CD14-positive monocyte (primary cell): ENCODE results near the gene CASP10. TPM values are rescaled to one million over a fixed set of nuclear protein-coding genes. Genes with fewer than 3 reads are reported as not detected.
"Not testable (repeated sequence)": the region's sequence is repeated elsewhere in the genome, so short reads cannot be mapped to it uniquely, and the experiment has no call there.

ENCODE experiments used
- DNase-seq, 3 donors: peaks; one replicate each; pipeline ENCODE4 v3.0.0-alpha.2; 2011 to 2022
- H2AFZ ChIP-seq: 2 replicates; pipeline ENCODE4 v1.6.0; 2012; ENCODE audit warnings: mild to moderate bottlenecking, low read depth, low read length, inconsistent platforms; ENCODE audit not compliant: insufficient read depth, poor library complexity, severe bottlenecking
- H3K27ac ChIP-seq, 2 donors: 1 replicate in 1 of 2; 2 replicates in 1 of 2; pipeline ENCODE4 v1.5.1; 2012 to 2013; ENCODE audit warnings: low read length in 2 of 2, control low read depth in 1 of 2, inconsistent platforms in 1 of 2, low read depth in 1 of 2, mild to moderate bottlenecking in 1 of 2
- H3K27me3 ChIP-seq, 2 donors: one replicate each; pipeline versions ENCODE4 v1.6.0 to v1.6.1; 2011 to 2013; ENCODE audit warnings: low read length in 2 of 2; ENCODE audit not compliant: control insufficient read depth in 2 of 2, insufficient read depth in 2 of 2
- H3K36me3 ChIP-seq, 2 donors: replicated peaks in 1 of 2; 1 replicate in 1 of 2; 2 replicates in 1 of 2; pipeline versions ENCODE4 v1.5.1 to v1.6.1; 2012 to 2013; ENCODE audit warnings: low read length in 2 of 2, control low read depth in 1 of 2, inconsistent platforms in 1 of 2, mild to moderate bottlenecking in 1 of 2; ENCODE audit not compliant: insufficient read depth in 2 of 2, control insufficient read depth in 1 of 2
- H3K4me1 ChIP-seq, 2 donors: 1 replicate in 1 of 2; 2 replicates in 1 of 2; pipeline versions ENCODE4 v1.5.1 to v1.6.1; 2012 to 2013; ENCODE audit warnings: low read length in 2 of 2, control low read depth in 1 of 2, inconsistent platforms in 1 of 2, mild to moderate bottlenecking in 1 of 2, moderate library complexity in 1 of 2; ENCODE audit not compliant: insufficient read depth in 2 of 2, control insufficient read depth in 1 of 2
- H3K4me2 ChIP-seq: replicated peaks from 2 replicates; pipeline ENCODE3; 2012; ENCODE audit warnings: low read length, moderate library complexity, mild to moderate bottlenecking; ENCODE audit not compliant: poor library complexity, severe bottlenecking; ENCODE audit errors: extremely low read depth
- H3K4me3 ChIP-seq, 3 experiments: fragments of 200-600 bp in 1 of 3; sonication (generic) in 1 of 3; replicated peaks in 1 of 3; 1 replicate in 2 of 3; 2 replicates in 1 of 3; pipeline ENCODE4 v1.5.1; 2011 to 2013; ENCODE audit warnings: low read length in 3 of 3, mild to moderate bottlenecking in 3 of 3, control low read depth in 2 of 3, low read depth in 2 of 3, inconsistent platforms in 1 of 3, moderate library complexity in 1 of 3
- H3K79me2 ChIP-seq: 2 replicates; pipeline ENCODE4 v1.6.0; 2012; ENCODE audit warnings: mild to moderate bottlenecking, control low read depth, inconsistent platforms, low read length, moderate library complexity; ENCODE audit not compliant: insufficient read depth
- H3K9ac ChIP-seq: 2 replicates; pipeline ENCODE4 v1.6.0; 2017; ENCODE audit warnings: low read length, mild to moderate bottlenecking; ENCODE audit not compliant: insufficient read depth, poor library complexity, severe bottlenecking
- H3K9me3 ChIP-seq, 2 donors: replicated peaks in 1 of 2; 1 replicate in 1 of 2; 2 replicates in 1 of 2; pipeline versions ENCODE4 v1.5.1 to v1.6.1; 2012 to 2013; ENCODE audit warnings: low read length in 2 of 2, control low read depth in 1 of 2; ENCODE audit not compliant: control insufficient read depth in 1 of 2, insufficient read depth in 1 of 2
- H4K20me1 ChIP-seq: 2 replicates; pipeline ENCODE4 v1.6.0; 2012; ENCODE audit warnings: mild to moderate bottlenecking, low read length, control low read depth, moderate library complexity; ENCODE audit not compliant: insufficient read depth
- H3K27ac Mint-ChIP-seq, 7 donors: one replicate each; pipeline ENCODE4 v1.8.0; 2020; ENCODE audit warnings: mild to moderate bottlenecking in 7 of 7, mixed read lengths in 7 of 7, moderate library complexity in 6 of 7, inconsistent platforms in 2 of 7
- H3K27me3 Mint-ChIP-seq, 3 donors: one replicate each; pipeline ENCODE4 v1.8.0; 2021 to 2022; ENCODE audit warnings: low read depth in 3 of 3, mild to moderate bottlenecking in 3 of 3, mixed read lengths in 3 of 3, moderate library complexity in 3 of 3, inconsistent platforms in 1 of 3
- H3K36me3 Mint-ChIP-seq, 2 donors: one replicate each; pipeline ENCODE4 v1.8.0; 2020; ENCODE audit warnings: mixed read lengths in 2 of 2, inconsistent platforms in 1 of 2, mild to moderate bottlenecking in 1 of 2
- H3K4me1 Mint-ChIP-seq: one replicate; pipeline ENCODE4 v1.8.0; 2020; ENCODE audit warnings: mild to moderate bottlenecking, mixed read lengths
- H3K4me3 Mint-ChIP-seq, 2 donors: one replicate each; pipeline ENCODE4 v1.8.0; 2020; ENCODE audit warnings: mild to moderate bottlenecking in 2 of 2, mixed read lengths in 2 of 2, moderate library complexity in 1 of 2
- H3K9me3 Mint-ChIP-seq, 7 donors: one replicate each; pipeline ENCODE4 v1.8.0; 2020 to 2022; ENCODE audit warnings: mixed read lengths in 7 of 7, mild to moderate bottlenecking in 6 of 7, moderate library complexity in 6 of 7, inconsistent platforms in 2 of 7
- CTCF ChIP-seq: fragments of 200-600 bp; IDR thresholded peaks from one replicate; pipeline ENCODE4 v1.8.0; 2022; ENCODE audit warnings: antibody characterized with exemption, mild to moderate bottlenecking
- WGBS: methylation state at CpG from one replicate; pipeline ENCODE4 v1.1.5; 2013; ENCODE audit warnings: missing lambda C conversion rate; ENCODE audit not compliant: insufficient coverage; 5-methylcytosine and 5-hydroxymethylcytosine counted together
- intact Hi-C, 2 donors: fragments of 100-400 bp; cut with micrococcal nuclease; formaldehyde crosslinking; loops; one replicate each; pipeline versions ENCODE4 v1.15.0 to v1.15.1; 2023
- polyA plus RNA-seq, 3 donors: library from polyadenylated mRNA; depleted of rRNA in 1 of 3; unstranded in 2 of 3; stranded (reverse) in 1 of 3; fragments of 300-500 nt in 2 of 3; fragments of >200 nt in 1 of 3; fragmentation: Illumina TruSeq in 2 of 3; gene quantifications; 1 replicate in 2 of 3; 2 replicates in 1 of 3; pipeline ENCODE4 v1.2.3, GENCODE V29; 2012 to 2021

The CASP10 gene
- polyA plus RNA-seq, 3 donors, result 17.7 to 23.3 (median 18.9) TPM

GRCh38 chr2:201167546-201167945 is 15.4 kb upstream of the CASP10 start:
- Mint-ChIP-seq H3K27me3 (peaks cover 0 to 4% (median 0%) of the 10 kb centered on the region in 3 donors), H3K36me3 (peaks cover 40 to 52% of the 10 kb centered on the region in 2 donors), H3K27ac (peak overlapping the region in 6 of 7 donors; percentile 37 to 73 (median 57)), H3K4me1 (peaks cover 27% of the 10 kb centered on the region), H3K9me3 (peaks cover 0 to 12% (median 6%) of the 10 kb centered on the region in 7 donors), H3K4me3 (no peak overlapping the region)
- WGBS, result no CpG with 5 or more reads among the region's 3 CpGs
- Histone ChIP-seq H3K79me2 (peaks cover 21% of the 10 kb centered on the region), H3K27me3 (no peaks in the 10 kb centered on the region), H3K9me3 (no peaks in the 10 kb centered on the region), H4K20me1 (peaks cover 41% of the 10 kb centered on the region), H3K36me3 (peaks cover 42 to 46% of the 10 kb centered on the region in 2 donors), H3K4me1 (peaks cover 3 to 15% of the 10 kb centered on the region in 2 donors), H2AFZ (no peak overlapping the region), H3K9ac (no peak overlapping the region), H3K4me2 (no peak overlapping the region), H3K27ac (peak overlapping the region in 1 of 2 donors; percentile 15), H3K4me3 (no peak overlapping the region)
- DNase-seq, result no peak
- intact Hi-C loops, result no loop called here
- no peak for TF ChIP-seq CTCF

- H3K27ac ChIP-seq, H3K9me3 ChIP-seq, H3K27me3 Mint-ChIP-seq, H3K9ac ChIP-seq, H2AFZ ChIP-seq, intact Hi-C loops, H3K27me3 ChIP-seq, H3K4me2 ChIP-seq, H3K4me3 Mint-ChIP-seq, H3K4me3 ChIP-seq: not testable (repeated sequence)
- H3K79me2 ChIP-seq, result peaks cover 11% of the 10 kb centered on the region
- Mint-ChIP-seq H3K36me3 (peaks cover 31 to 43% of the 10 kb centered on the region in 2 donors), H3K4me1 (peaks cover 27% of the 10 kb centered on the region), H3K27ac (peak overlapping the region in 3 of 7 donors; percentile 51 to 72 (median 59)), H3K9me3 (peaks cover 0 to 12% (median 6%) of the 10 kb centered on the region in 7 donors)
- peaks cover 3 to 15% of the 10 kb centered on the region in 2 donors for H3K4me1 ChIP-seq
- peak in 1 of 3 donors; percentile 28 for DNase-seq
- H4K20me1 ChIP-seq, result peaks cover 32% of the 10 kb centered on the region
- no CpG with 5 or more reads among the region's 1 CpG for WGBS
- H3K36me3 ChIP-seq, result peaks cover 32 to 36% of the 10 kb centered on the region in 2 donors
These were observed 14.4 kb upstream of the CASP10 start for GRCh38 chr2:201168496-201168895.
